OCI-LY3 (cell line): ENCODE data around the gene NKD2.

Source experiments
- EZH2phosphoT487 ChIP-seq: fragments of 200-600 bp; shearing (Covaris generic); IDR thresholded peaks from 2 replicates; pipeline ENCODE4 v1.6.1; 2018; ENCODE audit warnings: antibody characterized with exemption, mixed run types, low read depth
- TF ChIP-seq, protein P1 (sequence below): fragments of 200-600, 300-600 bp; sonication (generic); IDR thresholded peaks from 2 replicates; pipeline ENCODE4 v1.5.1; 2014; ENCODE audit warnings: antibody characterized with exemption, low read length, low read depth

- TF ChIP-seq, protein P1, sequence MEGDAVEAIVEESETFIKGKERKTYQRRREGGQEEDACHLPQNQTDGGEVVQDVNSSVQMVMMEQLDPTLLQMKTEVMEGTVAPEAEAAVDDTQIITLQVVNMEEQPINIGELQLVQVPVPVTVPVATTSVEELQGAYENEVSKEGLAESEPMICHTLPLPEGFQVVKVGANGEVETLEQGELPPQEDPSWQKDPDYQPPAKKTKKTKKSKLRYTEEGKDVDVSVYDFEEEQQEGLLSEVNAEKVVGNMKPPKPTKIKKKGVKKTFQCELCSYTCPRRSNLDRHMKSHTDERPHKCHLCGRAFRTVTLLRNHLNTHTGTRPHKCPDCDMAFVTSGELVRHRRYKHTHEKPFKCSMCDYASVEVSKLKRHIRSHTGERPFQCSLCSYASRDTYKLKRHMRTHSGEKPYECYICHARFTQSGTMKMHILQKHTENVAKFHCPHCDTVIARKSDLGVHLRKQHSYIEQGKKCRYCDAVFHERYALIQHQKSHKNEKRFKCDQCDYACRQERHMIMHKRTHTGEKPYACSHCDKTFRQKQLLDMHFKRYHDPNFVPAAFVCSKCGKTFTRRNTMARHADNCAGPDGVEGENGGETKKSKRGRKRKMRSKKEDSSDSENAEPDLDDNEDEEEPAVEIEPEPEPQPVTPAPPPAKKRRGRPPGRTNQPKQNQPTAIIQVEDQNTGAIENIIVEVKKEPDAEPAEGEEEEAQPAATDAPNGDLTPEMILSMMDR, result no peak
- TF ChIP-seq EZH2phosphoT487, result no peak
Observed at GRCh38 chr5:1029282-1029944, 20.8 kb downstream of the NKD2 start.
